ENCODE results near the gene ECPAS. TPM values are rescaled to one million over a fixed set of nuclear protein-coding genes. Genes with fewer than 3 reads are reported as not detected.
"Not testable (repeated sequence)": the region's sequence is repeated elsewhere in the genome, so short reads cannot be mapped to it uniquely, and the experiment has no call there.

Gene ECPAS
- total and polyA plus RNA-seq, 2 donors, result 21.3 to 24.2 TPM

GRCh38 chr9:111360881-111361280, 123.3 kb downstream of the ECPAS start:
- Histone ChIP-seq H3K36me3 (ENCODE audit: control insufficient read depth in 2 of 2, insufficient read depth in 2 of 2, low read length in 1 of 2) (no peaks in the 10 kb centered on the region), H3K4me1 (ENCODE audit: control insufficient read depth in 2 of 2, insufficient read depth in 2 of 2, low read length in 2 of 2) (no peaks in the 10 kb centered on the region), H3K4me3 (ENCODE audit: low read length in 2 of 2) (no peak overlapping the region), H3K9me3 (ENCODE audit: control insufficient read depth in 2 of 2, insufficient read depth in 1 of 2, low read length in 1 of 2) (no peaks in the 10 kb centered on the region), H3K27ac (ENCODE audit: low read depth in 1 of 2, low read length in 1 of 2) (no peak overlapping the region), H3K27me3 (ENCODE audit: control insufficient read depth in 2 of 2, insufficient read depth in 1 of 2, low read length in 1 of 2) (no peaks in the 10 kb centered on the region)
- 97% methylated on average over 2 of the region's 2 CpGs for WGBS
- no peak for DNase-seq (ENCODE audit: low read depth in 6 of 9, low spot score in 9 of 9)

GRCh38 chr9:111356481-111357244, 127.5 kb downstream of the ECPAS start:
- no peak for DNase-seq (ENCODE audit: low read depth in 6 of 9, low spot score in 9 of 9)
- no peak overlapping the region for H3K27ac ChIP-seq (ENCODE audit: low read depth in 1 of 2, low read length in 1 of 2)
- no peak overlapping the region for H3K4me3 ChIP-seq (ENCODE audit: low read length in 2 of 2)

GRCh38 chr9:111352545-111352944, 131.6 kb downstream of the ECPAS start:
- no peaks in the 10 kb centered on the region for H3K4me1 ChIP-seq (ENCODE audit: control insufficient read depth in 2 of 2, insufficient read depth in 2 of 2, low read length in 2 of 2)
- no peak overlapping the region for H3K4me3 ChIP-seq (ENCODE audit: low read length in 2 of 2)
- DNase-seq (ENCODE audit: low read depth in 6 of 9, low spot score in 9 of 9), result no peak
- no peaks in the 10 kb centered on the region for H3K27me3 ChIP-seq (ENCODE audit: control insufficient read depth in 2 of 2, insufficient read depth in 1 of 2, low read length in 1 of 2)
- no peak overlapping the region for H3K27ac ChIP-seq (ENCODE audit: low read depth in 1 of 2, low read length in 1 of 2)
- WGBS, result 81% methylated on average over 2 of the region's 2 CpGs
- no peaks in the 10 kb centered on the region for H3K9me3 ChIP-seq (ENCODE audit: control insufficient read depth in 2 of 2, insufficient read depth in 1 of 2, low read length in 1 of 2)
- H3K36me3 ChIP-seq (ENCODE audit: control insufficient read depth in 2 of 2, insufficient read depth in 2 of 2, low read length in 1 of 2), result no peaks in the 10 kb centered on the region

More at GRCh38 chr9:111356481-111357244, 127.5 kb downstream of the ECPAS start:
- no peaks in the 10 kb centered on the region for H3K36me3 ChIP-seq (ENCODE audit: control insufficient read depth in 2 of 2, insufficient read depth in 2 of 2, low read length in 1 of 2)
- H3K4me1 ChIP-seq (ENCODE audit: control insufficient read depth in 2 of 2, insufficient read depth in 2 of 2, low read length in 2 of 2), result no peaks in the 10 kb centered on the region
- 91% methylated on average over 11 of the region's 11 CpGs for WGBS
- H3K9me3 ChIP-seq (ENCODE audit: control insufficient read depth in 2 of 2, insufficient read depth in 1 of 2, low read length in 1 of 2), result no peaks in the 10 kb centered on the region
- H3K27me3 ChIP-seq (ENCODE audit: control insufficient read depth in 2 of 2, insufficient read depth in 1 of 2, low read length in 1 of 2), result no peaks in the 10 kb centered on the region

- Histone ChIP-seq H3K4me3 (ENCODE audit: low read length in 2 of 2) (no peak overlapping the region), H3K9me3 (ENCODE audit: control insufficient read depth in 2 of 2, insufficient read depth in 1 of 2, low read length in 1 of 2) (no peaks in the 10 kb centered on the region), H3K27ac (ENCODE audit: low read depth in 1 of 2, low read length in 1 of 2) (no peak overlapping the region), H3K4me1 (ENCODE audit: control insufficient read depth in 2 of 2, insufficient read depth in 2 of 2, low read length in 2 of 2) (no peaks in the 10 kb centered on the region), H3K36me3 (ENCODE audit: control insufficient read depth in 2 of 2, insufficient read depth in 2 of 2, low read length in 1 of 2) (no peaks in the 10 kb centered on the region), H3K27me3 (ENCODE audit: control insufficient read depth in 2 of 2, insufficient read depth in 1 of 2, low read length in 1 of 2) (no peaks in the 10 kb centered on the region)
- DNase-seq (ENCODE audit: low read depth in 6 of 9, low spot score in 9 of 9), result no peak
These were observed 133.6 kb downstream of the ECPAS start for GRCh38 chr9:111350556-111350955.

GRCh38 chr9:111349766-111350165, 134.4 kb downstream of the ECPAS start:
- no peaks in the 10 kb centered on the region for H3K9me3 ChIP-seq (ENCODE audit: control insufficient read depth in 2 of 2, insufficient read depth in 1 of 2, low read length in 1 of 2)
- H3K4me1 ChIP-seq (ENCODE audit: control insufficient read depth in 2 of 2, insufficient read depth in 2 of 2, low read length in 2 of 2), result no peaks in the 10 kb centered on the region
- no peaks in the 10 kb centered on the region for H3K27me3 ChIP-seq (ENCODE audit: control insufficient read depth in 2 of 2, insufficient read depth in 1 of 2, low read length in 1 of 2)
- no peaks in the 10 kb centered on the region for H3K36me3 ChIP-seq (ENCODE audit: control insufficient read depth in 2 of 2, insufficient read depth in 2 of 2, low read length in 1 of 2)
- no peak for DNase-seq (ENCODE audit: low read depth in 6 of 9, low spot score in 9 of 9)
- 89% methylated on average over 5 of the region's 5 CpGs for whole genome bisulfite sequencing
- H3K27ac ChIP-seq (ENCODE audit: low read depth in 1 of 2, low read length in 1 of 2), result no peak overlapping the region
- H3K4me3 ChIP-seq (ENCODE audit: low read length in 2 of 2), result no peak overlapping the region

- no peaks in the 10 kb centered on the region for H3K36me3 ChIP-seq (ENCODE audit: control insufficient read depth in 2 of 2, insufficient read depth in 2 of 2, low read length in 1 of 2)
- no peaks in the 10 kb centered on the region for H3K9me3 ChIP-seq (ENCODE audit: control insufficient read depth in 2 of 2, insufficient read depth in 1 of 2, low read length in 1 of 2)
- H3K4me3 ChIP-seq (ENCODE audit: low read length in 2 of 2), result no peak overlapping the region
- no peak for DNase-seq (ENCODE audit: low read depth in 6 of 9, low spot score in 9 of 9)
- H3K27me3 ChIP-seq (ENCODE audit: control insufficient read depth in 2 of 2, insufficient read depth in 1 of 2, low read length in 1 of 2), result no peaks in the 10 kb centered on the region
- H3K27ac ChIP-seq (ENCODE audit: low read depth in 1 of 2, low read length in 1 of 2), result no peak overlapping the region
- 73% methylated on average over 4 of the region's 4 CpGs for WGBS
- H3K4me1 ChIP-seq (ENCODE audit: control insufficient read depth in 2 of 2, insufficient read depth in 2 of 2, low read length in 2 of 2), result no peaks in the 10 kb centered on the region
These were observed 135.3 kb downstream of the ECPAS start for GRCh38 chr9:111348821-111349271.

GRCh38 chr9:111334318-111334863, 149.8 kb downstream of the ECPAS start:
- not testable (repeated sequence) for H3K27me3 ChIP-seq (ENCODE audit: control insufficient read depth in 2 of 2, insufficient read depth in 1 of 2, low read length in 1 of 2); H3K9me3 ChIP-seq (ENCODE audit: control insufficient read depth in 2 of 2, insufficient read depth in 1 of 2, low read length in 1 of 2); H3K36me3 ChIP-seq (ENCODE audit: control insufficient read depth in 2 of 2, insufficient read depth in 2 of 2, low read length in 1 of 2); DNase-seq (ENCODE audit: low read depth in 6 of 9, low spot score in 9 of 9); H3K4me3 ChIP-seq (ENCODE audit: low read length in 2 of 2); H3K4me1 ChIP-seq (ENCODE audit: control insufficient read depth in 2 of 2, insufficient read depth in 2 of 2, low read length in 2 of 2); H3K27ac ChIP-seq (ENCODE audit: low read depth in 1 of 2, low read length in 1 of 2)
- WGBS, result 71% methylated on average over 5 of the region's 5 CpGs

GRCh38 chr9:111330124-111330523, 154.1 kb downstream of the ECPAS start, which contains the start of gene OR2K2:
OR2K2 (minus strand) TSS chr9:111330224; CDS start chr9:111328433, 1,791 bp downstream.
- H3K9me3 ChIP-seq (ENCODE audit: control insufficient read depth in 2 of 2, insufficient read depth in 1 of 2, low read length in 1 of 2), result no peaks in the 10 kb centered on the region
- 97% methylated on average over 4 of the region's 4 CpGs for WGBS
- no peaks in the 10 kb centered on the region for H3K27me3 ChIP-seq (ENCODE audit: control insufficient read depth in 2 of 2, insufficient read depth in 1 of 2, low read length in 1 of 2)
- H3K27ac ChIP-seq (ENCODE audit: low read depth in 1 of 2, low read length in 1 of 2), result no peak within 1 kb of the TSS
- DNase-seq (ENCODE audit: low read depth in 6 of 9, low spot score in 9 of 9), result no peak
- no peak within 1 kb of the TSS for H3K4me3 ChIP-seq (ENCODE audit: low read length in 2 of 2)
- H3K36me3 ChIP-seq (ENCODE audit: control insufficient read depth in 2 of 2, insufficient read depth in 2 of 2, low read length in 1 of 2), result no peaks in the 10 kb centered on the region
- no peaks in the 10 kb centered on the region for H3K4me1 ChIP-seq (ENCODE audit: control insufficient read depth in 2 of 2, insufficient read depth in 2 of 2, low read length in 2 of 2)

GRCh38 chr9:111320631-111321030, 163.6 kb downstream of the ECPAS start:
- no peak for DNase-seq (ENCODE audit: low read depth in 6 of 9, low spot score in 9 of 9)
- Histone ChIP-seq H3K36me3 (ENCODE audit: control insufficient read depth in 2 of 2, insufficient read depth in 2 of 2, low read length in 1 of 2) (no peaks in the 10 kb centered on the region), H3K4me1 (ENCODE audit: control insufficient read depth in 2 of 2, insufficient read depth in 2 of 2, low read length in 2 of 2) (no peaks in the 10 kb centered on the region), H3K4me3 (ENCODE audit: low read length in 2 of 2) (no peak overlapping the region), H3K27me3 (ENCODE audit: control insufficient read depth in 2 of 2, insufficient read depth in 1 of 2, low read length in 1 of 2) (no peaks in the 10 kb centered on the region), H3K9me3 (ENCODE audit: control insufficient read depth in 2 of 2, insufficient read depth in 1 of 2, low read length in 1 of 2) (no peaks in the 10 kb centered on the region), H3K27ac (ENCODE audit: low read depth in 1 of 2, low read length in 1 of 2) (no peak overlapping the region)
- WGBS, result 63% methylated on average over 3 of the region's 3 CpGs

Measured in thymus (tissue), 11 donors.